Prostate gland (tissue), 2 donors: ENCODE data around the gene CEP131. TPM values are rescaled to one million over a fixed set of nuclear protein-coding genes. Genes with fewer than 3 reads are reported as not detected.

Experiments
- DNase-seq: peaks from one replicate; pipeline ENCODE4 v3.0.0-alpha.2; 2019; ENCODE audit warnings: low spot score
- H3K27ac ChIP-seq, 2 donors: fragments of 200-600 bp; sonication (generic); 2 replicates each; pipeline ENCODE4 v1.5.1; 2017 to 2019
- H3K27me3 ChIP-seq: fragments of 200-600 bp; sonication (generic); replicated peaks from 2 replicates; pipeline ENCODE4 v1.5.1; 2019; ENCODE audit not compliant: insufficient read depth
- H3K36me3 ChIP-seq, 2 donors: fragments of 200-600 bp; sonication (generic); 1 replicate in 1 of 2; 2 replicates in 1 of 2; pipeline versions ENCODE4 v1.5.1 to v1.8.1; 2017 to 2019
- H3K4me1 ChIP-seq: fragments of 200-600 bp; sonication (generic); replicated peaks from 2 replicates; pipeline ENCODE4 v1.5.1; 2019
- H3K4me3 ChIP-seq, 2 donors: fragments of 200-600 bp; sonication (generic); 2 replicates each; pipeline ENCODE4 v1.5.1; 2017 to 2019
- H3K9me3 ChIP-seq: fragments of 200-600 bp; sonication (generic); 2 replicates; pipeline ENCODE4 v1.5.1; 2017
- CTCF ChIP-seq, 4 experiments: fragments of 200-600 bp in 2 of 4; fragments of 450-650 bp in 2 of 4; sonication (generic) in 2 of 4; IDR thresholded peaks; 1 replicate in 3 of 4; 2 replicates in 1 of 4; pipeline ENCODE4 v1.5.1; 2016 to 2019; ENCODE audit warnings: antibody characterized with exemption in 4 of 4, mild to moderate bottlenecking in 2 of 4, moderate library complexity in 2 of 4
- POLR2A ChIP-seq: fragments of 450-650 bp; IDR thresholded peaks from one replicate; pipeline ENCODE4 v1.6.1; 2016; ENCODE audit warnings: antibody characterized with exemption, mild to moderate bottlenecking
- POLR2AphosphoS5 ChIP-seq: sonication (generic); formaldehyde crosslinking; IDR thresholded peaks from one replicate; pipeline ENCODE4 v1.6.1; 2017; ENCODE audit warnings: antibody characterized with exemption
- WGBS: methylation state at CpG from one replicate; pipeline ENCODE4 v1.1.5; 2018; 5-methylcytosine and 5-hydroxymethylcytosine counted together
- intact Hi-C: fragments of 100-400 bp; cut with DNase I; formaldehyde crosslinking; loops from one replicate; pipeline ENCODE4 v1.14.2; 2022
- total RNA-seq, 2 donors: library from RNA; depleted of rRNA; stranded (reverse); fragments of >200 nt; gene quantifications; one replicate each; pipeline ENCODE4 v1.1.0, GENCODE V29; 2016

Gene CEP131
- total RNA-seq, 2 donors from 2014 or later: 7.1 to 24.0 TPM

- 95% methylated on average over 10 of the region's 10 CpGs for WGBS
- no peaks in the 10 kb centered on the region for H3K9me3 ChIP-seq
- TF ChIP-seq POLR2AphosphoS5 (no peak), CTCF (IDR thresholded peaks at IDR 0.05) (no peak), POLR2A (no peak)
- no peaks in the 10 kb centered on the region for H3K36me3 ChIP-seq
- no peak for DNase-seq
- intact Hi-C loops: no loop called here
- no peaks in the 10 kb centered on the region for H3K4me1 ChIP-seq
- no peaks in the 10 kb centered on the region for H3K27me3 ChIP-seq
- no peak overlapping the region for H3K27ac ChIP-seq
- H3K4me3 ChIP-seq: no peak overlapping the region
These were observed 39.4 kb downstream of the CEP131 start for GRCh38 chr17:81183316-81183715.

GRCh38 chr17:81182596-81182995, 40.2 kb downstream of the CEP131 start:
- TF ChIP-seq POLR2AphosphoS5 (no peak), CTCF (IDR thresholded peaks at IDR 0.05) (no peak), POLR2A (no peak)
- no peaks in the 10 kb centered on the region for H3K27me3 ChIP-seq
- H3K4me1 ChIP-seq: no peaks in the 10 kb centered on the region
- DNase-seq: no peak
- 89% methylated on average over 5 of the region's 5 CpGs for WGBS
- intact Hi-C loops: no loop called here
- H3K4me3 ChIP-seq: no peak overlapping the region
- no peak overlapping the region for H3K27ac ChIP-seq
- no peaks in the 10 kb centered on the region for H3K9me3 ChIP-seq
- no peaks in the 10 kb centered on the region for H3K36me3 ChIP-seq

- H3K4me3 ChIP-seq: no peak overlapping the region
- no peaks in the 10 kb centered on the region for H3K4me1 ChIP-seq
- no peaks in the 10 kb centered on the region for H3K36me3 ChIP-seq
- no peak for DNase-seq
- no peak overlapping the region for H3K27ac ChIP-seq
- intact Hi-C loops: no loop called here
- H3K27me3 ChIP-seq: no peaks in the 10 kb centered on the region
- 92% methylated on average over 17 of the region's 19 CpGs for WGBS
- no peaks in the 10 kb centered on the region for H3K9me3 ChIP-seq
- no peak for TF ChIP-seq POLR2A
- no peak for TF ChIP-seq POLR2AphosphoS5
- no peak for TF ChIP-seq CTCF (IDR thresholded peaks at IDR 0.05)
These were observed 41.0 kb downstream of the CEP131 start for GRCh38 chr17:81181811-81182185.

GRCh38 chr17:81180836-81181810, 41.6 kb downstream of the CEP131 start:
- no peak for TF ChIP-seq POLR2A
- no peak for TF ChIP-seq POLR2AphosphoS5
- TF ChIP-seq CTCF (IDR thresholded peaks at IDR 0.05): no peak
- H3K9me3 ChIP-seq: no peaks in the 10 kb centered on the region
- WGBS: 87% methylated on average over 49 of the region's 49 CpGs
- H3K27me3 ChIP-seq: no peaks in the 10 kb centered on the region
- no peaks in the 10 kb centered on the region for H3K4me1 ChIP-seq
- intact Hi-C loops: no loop called here
- H3K27ac ChIP-seq: no peak overlapping the region
- DNase-seq: no peak
- no peak overlapping the region for H3K4me3 ChIP-seq
- H3K36me3 ChIP-seq: no peaks in the 10 kb centered on the region

- Histone ChIP-seq H3K36me3 (no peaks in the 10 kb centered on the region), H3K4me3 (no peak overlapping the region), H3K4me1 (no peaks in the 10 kb centered on the region), H3K27me3 (no peaks in the 10 kb centered on the region), H3K9me3 (no peaks in the 10 kb centered on the region), H3K27ac (no peak overlapping the region)
- DNase-seq: no peak
- TF ChIP-seq POLR2AphosphoS5 (no peak), CTCF (IDR thresholded peaks at IDR 0.05) (no peak), POLR2A (no peak)
- intact Hi-C loops: no loop called here
- WGBS: 51% methylated on average over 11 of the region's 12 CpGs
These were observed 42.9 kb downstream of the CEP131 start for GRCh38 chr17:81179861-81180260.
